Stimulated activated CD4-positive, alpha-beta T cell treated with anti-CD3 and anti-CD28 coated beads, Interleukin-4, amount 100 ng/mL, for 1 hour (primary cell): ENCODE measurements around the gene VWA5B1.

Source experiments
- DNase-seq: peaks from one replicate; pipeline ENCODE4 v3.0.0-alpha.2; 2020

Gene VWA5B1

GRCh38 chr1:20398744-20399143 lies 108.1 kb downstream of the VWA5B1 start:
- no peak for DNase-seq

DNA sequence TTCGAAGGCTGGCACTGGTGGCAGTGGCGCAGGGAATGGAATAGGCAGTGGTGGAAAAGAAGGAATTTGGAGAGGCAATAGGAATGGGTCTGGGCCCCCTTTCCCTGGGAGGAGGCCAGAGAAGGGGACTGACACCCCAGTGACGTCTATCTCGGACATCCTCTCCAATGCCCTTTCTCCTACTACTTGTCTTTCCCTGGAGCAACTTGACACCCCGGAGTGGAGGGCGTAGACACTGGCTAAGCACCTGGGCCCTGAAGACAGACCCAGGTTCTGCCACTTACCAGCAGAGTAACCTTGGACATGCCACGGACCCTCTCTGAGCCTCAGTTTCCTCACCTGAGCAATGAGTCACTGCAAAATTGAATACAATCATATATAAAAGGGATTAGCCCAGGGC lies 108.5 kb downstream of the VWA5B1 start:
- DNase-seq, result no peak

- DNase-seq, result no peak
Observed at GRCh38 chr1:20399606-20400180, 109.0 kb downstream of the VWA5B1 start.

DNA sequence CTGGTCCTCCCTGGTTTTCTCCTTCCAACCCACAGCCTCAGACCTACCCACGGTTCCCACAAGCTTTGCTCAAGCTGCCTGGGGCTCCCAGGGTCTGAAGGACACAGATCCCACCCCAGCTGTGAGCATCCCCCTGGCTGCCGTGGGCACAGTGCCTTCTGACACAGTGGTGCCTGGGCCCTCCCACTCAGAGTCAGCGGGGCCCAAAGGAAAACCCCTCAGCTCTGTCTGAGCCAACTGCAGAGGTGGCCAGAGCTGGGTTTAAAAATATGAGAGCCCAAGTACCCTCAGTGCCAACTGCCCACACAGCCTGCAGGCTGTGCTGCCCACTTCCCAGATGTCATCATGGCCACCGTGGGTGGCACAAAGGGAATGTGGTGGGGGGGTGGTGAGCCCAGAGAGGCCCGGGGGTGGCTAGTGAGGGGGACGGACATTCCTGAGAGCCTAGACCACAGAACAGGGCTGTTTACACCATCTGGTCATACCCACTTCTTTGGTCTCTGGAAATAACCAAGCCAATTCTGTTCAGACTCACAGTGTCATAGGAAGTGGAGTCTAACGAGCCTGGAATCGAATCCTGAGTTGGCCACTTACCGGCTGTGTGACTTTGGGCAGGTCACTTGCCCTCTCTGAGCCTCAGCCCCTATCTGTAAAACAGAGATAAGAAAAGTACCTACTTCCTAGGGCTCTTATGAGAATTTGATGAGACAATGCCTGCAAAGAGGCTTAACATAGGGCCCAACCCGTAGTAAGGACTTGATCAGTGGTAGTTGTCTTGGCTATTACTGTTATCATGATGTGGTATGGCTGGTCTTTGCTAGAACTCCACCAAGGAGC lies 109.9 kb downstream of the VWA5B1 start:
- no peak for DNase-seq

GRCh38 chr1:20401405-20402010 lies 110.8 kb downstream of the VWA5B1 start:
- no peak for DNase-seq

- no peak for DNase-seq
Observed at GRCh38 chr1:20402585-20403422, 112.1 kb downstream of the VWA5B1 start.

GRCh38 chr1:20403423-20404145 lies 112.9 kb downstream of the VWA5B1 start:
- DNase-seq, result no peak

GRCh38 chr1:20404466-20404865 lies 113.8 kb downstream of the VWA5B1 start:
- no peak for DNase-seq
